GM23338 (cell line): ENCODE measurements around the gene KCNF1. TPM values are rescaled to one million over a fixed set of nuclear protein-coding genes. Genes with fewer than 3 reads are reported as not detected.

Experiments used
- ATAC-seq: fragments of 200-7000 bp; cut with Tn5 transposase; 3 replicates; pipeline ENCODE4 v1.9.1; 2020
- DNase-seq: peaks from one replicate; pipeline ENCODE4 v3.0.0-alpha.2; 2015; ENCODE audit warnings: low spot score
- H2AFZ ChIP-seq: fragments of 200-600 bp; sonication (generic); 2 replicates; pipeline ENCODE4 v1.8.0; 2016; ENCODE audit warnings: antibody characterized with exemption, mild to moderate bottlenecking, moderate library complexity
- H3F3A ChIP-seq: fragments of 200-600 bp; sonication (generic); replicated peaks from 2 replicates; pipeline ENCODE4 v1.8.0; 2017; ENCODE audit warnings: antibody characterized with exemption, mixed run types, low read depth
- H3K27ac ChIP-seq: fragments of 200-600 bp; sonication (generic); 2 replicates; pipeline ENCODE4 v1.6.1; 2016; ENCODE audit warnings: low read depth
- H3K27me3 ChIP-seq: fragments of 200-600 bp; sonication (generic); 2 replicates; pipeline ENCODE4 v1.8.0; 2016; ENCODE audit warnings: mild to moderate bottlenecking, mixed run types, moderate library complexity; ENCODE audit not compliant: insufficient read depth
- H3K36me3 ChIP-seq: fragments of 200-600 bp; sonication (generic); 2 replicates; pipeline ENCODE4 v1.8.0; 2016; ENCODE audit warnings: mild to moderate bottlenecking; ENCODE audit not compliant: insufficient read depth
- H3K4me1 ChIP-seq: fragments of 200-600 bp; sonication (generic); 2 replicates; pipeline ENCODE4 v1.8.0; 2016; ENCODE audit warnings: mild to moderate bottlenecking, moderate library complexity; ENCODE audit not compliant: insufficient read depth
- H3K4me2 ChIP-seq: fragments of 200-600 bp; sonication (generic); 2 replicates; pipeline ENCODE4 v1.7.1; 2017; ENCODE audit warnings: mixed run types
- H3K4me3 ChIP-seq: fragments of 200-600 bp; sonication (generic); 2 replicates; pipeline ENCODE4 v1.6.1; 2016; ENCODE audit warnings: mixed run types
- H3K79me2 ChIP-seq: fragments of 200-600 bp; sonication (generic); replicated peaks from 2 replicates; pipeline ENCODE4 v1.8.0; 2017; ENCODE audit warnings: mild to moderate bottlenecking; ENCODE audit not compliant: insufficient read depth
- H3K9me2 ChIP-seq: fragments of 200-600 bp; sonication (generic); 2 replicates; pipeline ENCODE4 v1.8.0; 2017; ENCODE audit not compliant: insufficient read depth
- H4K20me1 ChIP-seq: fragments of 200-600 bp; sonication (generic); replicated peaks from 2 replicates; pipeline ENCODE4 v1.8.0; 2017; ENCODE audit warnings: mild to moderate bottlenecking; ENCODE audit not compliant: insufficient read depth
- H3K27ac Mint-ChIP-seq: 2 replicates; pipeline ENCODE4 v1.8.0; 2020; ENCODE audit warnings: inconsistent platforms, mild to moderate bottlenecking, moderate library complexity, mixed read lengths
- H3K27me3 Mint-ChIP-seq: 3 replicates; pipeline ENCODE4 v1.8.0; 2022; ENCODE audit warnings: low read depth, mild to moderate bottlenecking, moderate library complexity, mixed read lengths, inconsistent platforms; ENCODE audit not compliant: insufficient read depth, poor library complexity
- H3K36me3 Mint-ChIP-seq: 3 replicates; pipeline ENCODE4 v1.8.0; 2021; ENCODE audit warnings: low read depth, mild to moderate bottlenecking, inconsistent platforms, moderate library complexity, mixed read lengths
- H3K4me1 Mint-ChIP-seq: 3 replicates; pipeline ENCODE4 v1.8.0; 2020; ENCODE audit warnings: mild to moderate bottlenecking, inconsistent platforms, mixed read lengths
- H3K4me3 Mint-ChIP-seq: 3 replicates; pipeline ENCODE4 v1.8.0; 2021; ENCODE audit warnings: moderate library complexity, mild to moderate bottlenecking, inconsistent platforms, mixed read lengths
- H3K9me3 Mint-ChIP-seq: 3 replicates; pipeline ENCODE4 v1.8.0; 2020; ENCODE audit warnings: moderate library complexity, mild to moderate bottlenecking, inconsistent platforms, mixed read lengths
- EZH2 ChIP-seq: fragments of 200-600 bp; sonication (generic); IDR thresholded peaks from one replicate; pipeline ENCODE4 v1.8.0; 2017; ENCODE audit warnings: antibody characterized with exemption, mild to moderate bottlenecking, low read depth; ENCODE audit not compliant: unreplicated experiment
- EZH2phosphoT487 ChIP-seq: fragments of 200-600 bp; sonication (generic); IDR thresholded peaks from one replicate; pipeline ENCODE4 v1.8.1; 2018; ENCODE audit warnings: antibody characterized with exemption; ENCODE audit not compliant: unreplicated experiment
- JUNB ChIP-seq: IDR thresholded peaks from one replicate; pipeline ENCODE4 v1.6.1; 2016; ENCODE audit warnings: antibody characterized with exemption; ENCODE audit not compliant: unreplicated experiment
- POLR2AphosphoS5 ChIP-seq: IDR thresholded peaks from 2 replicates; pipeline ENCODE4 v1.6.1; 2016; ENCODE audit warnings: antibody characterized with exemption, low read depth
- STAT1 ChIP-seq: IDR thresholded peaks from one replicate; pipeline ENCODE4 v1.6.1; 2016; ENCODE audit warnings: antibody characterized with exemption; ENCODE audit not compliant: unreplicated experiment
- ZNF114 ChIP-seq: fragments of 250-450 bp; sonication (Bioruptor Pico); IDR thresholded peaks from 2 replicates; pipeline ENCODE4 v1.5.0; 2020; ENCODE audit warnings: mild to moderate bottlenecking, moderate library complexity
- ZNF331 ChIP-seq: fragments of 250-450 bp; sonication (Bioruptor Pico); IDR thresholded peaks from 2 replicates; pipeline ENCODE4 v1.5.0; 2020; ENCODE audit warnings: low read depth, mild to moderate bottlenecking, moderate library complexity
- polyA plus RNA-seq: library from polyadenylated mRNA; unstranded; fragments of >200 nt; fragmentation: Nextera tagmentation; extraction: Ambion mirVana; gene quantifications from 2 replicates; pipeline ENCODE4 v1.2.1, GENCODE V29; 2016
- total RNA-seq: library from RNA; depleted of rRNA; stranded (reverse); fragments of >200 nt; shearing (Covaris generic); gene quantifications from 2 replicates; pipeline ENCODE4 v1.2.3, GENCODE V29; 2014
- TF ChIP-seq, protein P1 (sequence below): IDR thresholded peaks from one replicate; pipeline ENCODE4 v1.6.1; 2018; ENCODE audit warnings: antibody characterized with exemption; ENCODE audit not compliant: unreplicated experiment
- TF ChIP-seq, protein P2 (sequence below), 2 experiments: fragments of 200-600 bp in 1 of 2; sonication (generic) in 1 of 2; conservative IDR thresholded peaks; 2 replicates each; pipeline versions ENCODE4 v1.5.1 to v1.6.1; 2016 to 2017; ENCODE audit warnings: antibody characterized with exemption in 2 of 2, low read depth in 2 of 2, mild to moderate bottlenecking in 2 of 2, moderate library complexity in 1 of 2
- TF ChIP-seq, protein P3 (sequence below): IDR thresholded peaks from 2 replicates; pipeline ENCODE4 v1.6.1; 2016; ENCODE audit warnings: antibody characterized with exemption

The KCNF1 gene
- total and polyA plus RNA-seq, 2 experiments from 2014 or later, result 0.11 to 1.5 TPM

DNA sequence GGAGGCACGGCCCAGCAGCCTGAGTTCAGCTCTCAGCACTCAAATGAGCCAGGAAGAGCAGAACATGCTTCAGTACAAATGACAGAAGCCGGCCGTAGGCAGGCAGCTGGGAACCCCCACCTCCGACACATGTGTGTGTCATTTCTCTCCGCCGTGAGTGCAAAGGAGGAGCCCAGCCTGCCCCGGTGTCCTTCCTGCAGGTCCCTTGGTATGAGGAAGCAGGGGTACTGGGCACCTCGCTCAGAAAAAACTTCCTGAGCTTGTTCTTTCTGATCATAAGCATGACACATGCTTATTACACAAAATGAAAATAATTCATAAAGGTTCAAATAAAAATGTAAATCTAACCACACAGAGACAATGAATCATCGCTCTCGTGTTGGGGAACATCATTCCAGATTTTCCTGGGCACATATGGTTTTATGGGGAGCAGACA lies 35.3 kb downstream of the KCNF1 start (continued):
- no peak for TF ChIP-seq ZNF331 (CRISPR knock-in tag)
- TF ChIP-seq, protein P1, sequence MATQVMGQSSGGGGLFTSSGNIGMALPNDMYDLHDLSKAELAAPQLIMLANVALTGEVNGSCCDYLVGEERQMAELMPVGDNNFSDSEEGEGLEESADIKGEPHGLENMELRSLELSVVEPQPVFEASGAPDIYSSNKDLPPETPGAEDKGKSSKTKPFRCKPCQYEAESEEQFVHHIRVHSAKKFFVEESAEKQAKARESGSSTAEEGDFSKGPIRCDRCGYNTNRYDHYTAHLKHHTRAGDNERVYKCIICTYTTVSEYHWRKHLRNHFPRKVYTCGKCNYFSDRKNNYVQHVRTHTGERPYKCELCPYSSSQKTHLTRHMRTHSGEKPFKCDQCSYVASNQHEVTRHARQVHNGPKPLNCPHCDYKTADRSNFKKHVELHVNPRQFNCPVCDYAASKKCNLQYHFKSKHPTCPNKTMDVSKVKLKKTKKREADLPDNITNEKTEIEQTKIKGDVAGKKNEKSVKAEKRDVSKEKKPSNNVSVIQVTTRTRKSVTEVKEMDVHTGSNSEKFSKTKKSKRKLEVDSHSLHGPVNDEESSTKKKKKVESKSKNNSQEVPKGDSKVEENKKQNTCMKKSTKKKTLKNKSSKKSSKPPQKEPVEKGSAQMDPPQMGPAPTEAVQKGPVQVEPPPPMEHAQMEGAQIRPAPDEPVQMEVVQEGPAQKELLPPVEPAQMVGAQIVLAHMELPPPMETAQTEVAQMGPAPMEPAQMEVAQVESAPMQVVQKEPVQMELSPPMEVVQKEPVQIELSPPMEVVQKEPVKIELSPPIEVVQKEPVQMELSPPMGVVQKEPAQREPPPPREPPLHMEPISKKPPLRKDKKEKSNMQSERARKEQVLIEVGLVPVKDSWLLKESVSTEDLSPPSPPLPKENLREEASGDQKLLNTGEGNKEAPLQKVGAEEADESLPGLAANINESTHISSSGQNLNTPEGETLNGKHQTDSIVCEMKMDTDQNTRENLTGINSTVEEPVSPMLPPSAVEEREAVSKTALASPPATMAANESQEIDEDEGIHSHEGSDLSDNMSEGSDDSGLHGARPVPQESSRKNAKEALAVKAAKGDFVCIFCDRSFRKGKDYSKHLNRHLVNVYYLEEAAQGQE, result no peak
- TF ChIP-seq, protein P2, sequence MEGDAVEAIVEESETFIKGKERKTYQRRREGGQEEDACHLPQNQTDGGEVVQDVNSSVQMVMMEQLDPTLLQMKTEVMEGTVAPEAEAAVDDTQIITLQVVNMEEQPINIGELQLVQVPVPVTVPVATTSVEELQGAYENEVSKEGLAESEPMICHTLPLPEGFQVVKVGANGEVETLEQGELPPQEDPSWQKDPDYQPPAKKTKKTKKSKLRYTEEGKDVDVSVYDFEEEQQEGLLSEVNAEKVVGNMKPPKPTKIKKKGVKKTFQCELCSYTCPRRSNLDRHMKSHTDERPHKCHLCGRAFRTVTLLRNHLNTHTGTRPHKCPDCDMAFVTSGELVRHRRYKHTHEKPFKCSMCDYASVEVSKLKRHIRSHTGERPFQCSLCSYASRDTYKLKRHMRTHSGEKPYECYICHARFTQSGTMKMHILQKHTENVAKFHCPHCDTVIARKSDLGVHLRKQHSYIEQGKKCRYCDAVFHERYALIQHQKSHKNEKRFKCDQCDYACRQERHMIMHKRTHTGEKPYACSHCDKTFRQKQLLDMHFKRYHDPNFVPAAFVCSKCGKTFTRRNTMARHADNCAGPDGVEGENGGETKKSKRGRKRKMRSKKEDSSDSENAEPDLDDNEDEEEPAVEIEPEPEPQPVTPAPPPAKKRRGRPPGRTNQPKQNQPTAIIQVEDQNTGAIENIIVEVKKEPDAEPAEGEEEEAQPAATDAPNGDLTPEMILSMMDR (conservative IDR thresholded peaks at IDR 0.05; ENCODE audit: low read depth in 2 of 2), result no peak

DNA sequence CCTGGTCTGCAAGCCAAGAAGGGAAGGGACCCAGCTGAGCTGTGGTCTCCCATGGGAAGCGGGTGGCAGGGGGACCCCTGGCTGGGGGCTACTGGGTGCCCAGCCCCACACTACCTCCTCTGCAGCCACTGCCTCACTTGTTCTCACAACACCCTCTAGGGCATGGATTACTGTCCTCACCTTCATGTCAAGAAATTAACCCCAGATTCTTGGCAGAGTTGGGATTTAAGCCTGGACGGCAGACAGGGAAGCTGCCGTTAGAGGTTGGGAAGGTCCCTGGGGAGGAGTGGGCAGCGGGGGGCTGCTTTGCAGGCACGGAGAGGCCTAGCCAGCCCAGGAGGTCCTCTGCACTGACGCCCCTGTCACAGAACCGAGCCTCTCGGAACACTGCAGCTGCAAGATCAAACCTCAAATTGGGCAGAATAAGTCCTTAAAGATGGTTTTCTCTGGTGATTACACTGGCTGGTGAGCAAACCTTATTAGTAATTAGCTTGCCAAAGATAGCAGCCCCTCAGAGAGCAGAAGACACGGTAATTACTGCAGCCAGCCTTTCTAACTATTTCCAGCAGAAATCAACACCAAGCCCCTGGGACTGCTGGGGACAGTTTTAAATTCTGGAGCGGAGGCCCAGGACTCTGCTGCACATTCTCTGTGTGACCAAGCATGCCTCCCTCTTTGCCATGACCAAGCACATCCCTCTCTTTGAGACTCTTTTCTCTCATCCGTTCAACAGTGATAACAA lies 35.9 kb downstream of the KCNF1 start:
- no peaks in the 10 kb centered on the region for H3K79me2 ChIP-seq
- H3K9me2 ChIP-seq, result no peaks in the 10 kb centered on the region
- Mint-ChIP-seq H3K27me3 (peaks cover 9% of the 10 kb centered on the region), H3K4me3 (no peak overlapping the region), H3K9me3 (peaks cover under 1% of the 10 kb centered on the region; the same call in 2 of the 3 replicates), H3K36me3 (peaks cover under 1% of the 10 kb centered on the region; the same call in 1 of the 3 replicates), H3K4me1 (no peaks in the 10 kb centered on the region), H3K27ac (no peak overlapping the region)
- H3K36me3 ChIP-seq, result no peaks in the 10 kb centered on the region
- H3K4me2 ChIP-seq, result no peak overlapping the region
- no peaks in the 10 kb centered on the region for H3K27me3 ChIP-seq
- no peak overlapping the region for H3K4me3 ChIP-seq
- H3K27ac ChIP-seq, result no peak overlapping the region
- H3K4me1 ChIP-seq, result no peaks in the 10 kb centered on the region
- no peak overlapping the region for H2AFZ ChIP-seq
- no peaks in the 10 kb centered on the region for H3F3A ChIP-seq
- H4K20me1 ChIP-seq, result no peaks in the 10 kb centered on the region
- DNase-seq (no peak), ATAC-seq (no peak)
- TF ChIP-seq ZNF114, result no peak
- TF ChIP-seq EZH2, result no peak
- no peak for TF ChIP-seq JUNB
- no peak for TF ChIP-seq STAT1
- TF ChIP-seq POLR2AphosphoS5, result no peak
- TF ChIP-seq EZH2phosphoT487, result no peak
- TF ChIP-seq, protein P1, result no peak
- TF ChIP-seq, protein P3, sequence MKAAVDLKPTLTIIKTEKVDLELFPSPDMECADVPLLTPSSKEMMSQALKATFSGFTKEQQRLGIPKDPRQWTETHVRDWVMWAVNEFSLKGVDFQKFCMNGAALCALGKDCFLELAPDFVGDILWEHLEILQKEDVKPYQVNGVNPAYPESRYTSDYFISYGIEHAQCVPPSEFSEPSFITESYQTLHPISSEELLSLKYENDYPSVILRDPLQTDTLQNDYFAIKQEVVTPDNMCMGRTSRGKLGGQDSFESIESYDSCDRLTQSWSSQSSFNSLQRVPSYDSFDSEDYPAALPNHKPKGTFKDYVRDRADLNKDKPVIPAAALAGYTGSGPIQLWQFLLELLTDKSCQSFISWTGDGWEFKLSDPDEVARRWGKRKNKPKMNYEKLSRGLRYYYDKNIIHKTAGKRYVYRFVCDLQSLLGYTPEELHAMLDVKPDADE, result no peak
